A549 (cell line): Measurements from ENCODE around the gene PGGHG.
"Not testable (repeated sequence)": the region's sequence is repeated elsewhere in the genome, so short reads cannot be mapped to it uniquely, and the experiment has no call there.

Source experiments
- BHLHE40 ChIP-seq: IDR thresholded peaks from 2 replicates; pipeline ENCODE4 v1.6.1; 2012; ENCODE audit warnings: low read depth, low read length, inconsistent platforms
- CEBPB ChIP-seq, 2 experiments: fragments of >200 bp in 1 of 2; sonication (Bioruptor Twin) in 1 of 2; formaldehyde crosslinking in 1 of 2; IDR thresholded peaks; 2 replicates each; pipeline ENCODE4 v1.6.1; 2012 to 2016
- JUN ChIP-seq, 2 experiments: fragments of >200 bp; sonication (Bioruptor Twin); formaldehyde crosslinking; IDR thresholded peaks; 2 replicates in 1 of 2; 3 replicates in 1 of 2; pipeline ENCODE4 v1.6.1; 2016 to 2017
- NFE2L2 ChIP-seq: fragments of 150-350 bp; conservative IDR thresholded peaks from 2 replicates; pipeline ENCODE4 v1.6.1; 2014; ENCODE audit warnings: low read length
- POLR2A ChIP-seq: IDR thresholded peaks from 2 replicates; pipeline ENCODE4 v1.6.1; 2012; ENCODE audit warnings: mild to moderate bottlenecking, low read length
- RAD21 ChIP-seq, 2 experiments: fragments of >200 bp in 1 of 2; sonication (Bioruptor Twin) in 1 of 2; formaldehyde crosslinking in 1 of 2; IDR thresholded peaks in 1 of 2; conservative IDR thresholded peaks in 1 of 2; 2 replicates in 1 of 2; 3 replicates in 1 of 2; pipeline ENCODE4 v1.6.1; 2012 to 2018; ENCODE audit warnings: inconsistent platforms in 1 of 2
- RFX5 ChIP-seq: fragments of 450-650 bp; IDR thresholded peaks from 2 replicates; pipeline ENCODE4 v1.7.1; 2014; ENCODE audit warnings: antibody characterized with exemption, mild to moderate bottlenecking, moderate library complexity
- TF ChIP-seq, protein P1 (sequence below): fragments of >200 bp; sonication (Bioruptor Twin); formaldehyde crosslinking; IDR thresholded peaks from 3 replicates; pipeline ENCODE4 v1.5.1; 2016
- TF ChIP-seq, protein P2 (sequence below): IDR thresholded peaks from 2 replicates; pipeline ENCODE4 v1.6.1; 2012
- TF ChIP-seq, protein P3 (sequence below): fragments of 150-350 bp; IDR thresholded peaks from 2 replicates; pipeline ENCODE4 v1.6.1; 2014; ENCODE audit warnings: low read depth, mild to moderate bottlenecking, low read length
- TF ChIP-seq, protein P4 (sequence below): fragments of 200-600 bp; sonication (generic); IDR thresholded peaks from 2 replicates; pipeline ENCODE4 v1.6.1; 2016; ENCODE audit warnings: antibody characterized with exemption, mild to moderate bottlenecking, moderate library complexity
- TF ChIP-seq, protein P5 (sequence below): fragments of 450-650 bp; IDR thresholded peaks from 2 replicates; pipeline ENCODE4 v1.6.1; 2014; ENCODE audit warnings: antibody characterized with exemption
- TF ChIP-seq, protein P6 (sequence below): IDR thresholded peaks from 2 replicates; pipeline ENCODE4 v1.6.1; 2012

DNA sequence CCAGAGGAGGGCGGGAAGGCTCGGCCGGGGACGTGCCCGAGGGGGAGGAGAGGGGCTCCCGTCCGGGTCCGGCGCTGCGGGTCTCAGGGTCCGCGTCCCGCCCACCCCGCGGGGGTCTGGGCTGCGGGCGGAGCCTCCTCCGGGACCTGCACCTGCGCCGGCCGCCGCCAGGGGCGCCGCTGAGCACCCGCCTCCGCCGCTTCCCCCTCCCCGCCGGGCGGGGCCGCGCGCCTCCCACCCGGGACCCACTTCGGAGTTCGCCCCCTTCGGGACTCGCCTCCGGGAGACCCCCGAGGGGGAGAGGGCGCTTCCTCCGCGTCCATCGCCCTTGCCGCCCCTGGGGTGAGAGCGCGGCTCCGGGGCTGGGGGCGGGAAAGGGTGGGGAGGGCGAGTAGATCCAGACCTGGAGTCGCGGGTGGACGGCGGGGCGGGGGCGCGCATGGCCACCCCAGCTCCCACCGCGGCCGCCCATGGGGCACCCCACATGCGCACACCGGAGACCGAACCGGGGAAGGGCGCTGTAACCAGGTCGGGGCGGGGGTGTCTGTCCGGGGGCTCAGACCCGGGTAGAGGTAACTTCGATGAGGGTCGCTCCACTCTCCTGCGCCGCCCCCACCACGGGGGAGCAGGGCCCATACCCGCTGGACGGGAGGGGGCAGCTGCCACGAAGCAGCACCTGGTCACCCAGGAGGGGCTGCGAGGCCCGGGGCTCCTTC, 29.6 kb downstream of the PGGHG start:
- TF ChIP-seq RAD21 (conservative IDR thresholded peaks at IDR 0.05 in 1 of 2, IDR thresholded peaks at IDR 0.05 in 1 of 2); CEBPB (IDR thresholded peaks at IDR 0.05); NFE2L2; BHLHE40; POLR2A; RFX5; JUN (IDR thresholded peaks at IDR 0.05): not testable (repeated sequence)
- TF ChIP-seq, protein P1, sequence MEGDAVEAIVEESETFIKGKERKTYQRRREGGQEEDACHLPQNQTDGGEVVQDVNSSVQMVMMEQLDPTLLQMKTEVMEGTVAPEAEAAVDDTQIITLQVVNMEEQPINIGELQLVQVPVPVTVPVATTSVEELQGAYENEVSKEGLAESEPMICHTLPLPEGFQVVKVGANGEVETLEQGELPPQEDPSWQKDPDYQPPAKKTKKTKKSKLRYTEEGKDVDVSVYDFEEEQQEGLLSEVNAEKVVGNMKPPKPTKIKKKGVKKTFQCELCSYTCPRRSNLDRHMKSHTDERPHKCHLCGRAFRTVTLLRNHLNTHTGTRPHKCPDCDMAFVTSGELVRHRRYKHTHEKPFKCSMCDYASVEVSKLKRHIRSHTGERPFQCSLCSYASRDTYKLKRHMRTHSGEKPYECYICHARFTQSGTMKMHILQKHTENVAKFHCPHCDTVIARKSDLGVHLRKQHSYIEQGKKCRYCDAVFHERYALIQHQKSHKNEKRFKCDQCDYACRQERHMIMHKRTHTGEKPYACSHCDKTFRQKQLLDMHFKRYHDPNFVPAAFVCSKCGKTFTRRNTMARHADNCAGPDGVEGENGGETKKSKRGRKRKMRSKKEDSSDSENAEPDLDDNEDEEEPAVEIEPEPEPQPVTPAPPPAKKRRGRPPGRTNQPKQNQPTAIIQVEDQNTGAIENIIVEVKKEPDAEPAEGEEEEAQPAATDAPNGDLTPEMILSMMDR, result not testable (repeated sequence)
- TF ChIP-seq, protein P2, sequence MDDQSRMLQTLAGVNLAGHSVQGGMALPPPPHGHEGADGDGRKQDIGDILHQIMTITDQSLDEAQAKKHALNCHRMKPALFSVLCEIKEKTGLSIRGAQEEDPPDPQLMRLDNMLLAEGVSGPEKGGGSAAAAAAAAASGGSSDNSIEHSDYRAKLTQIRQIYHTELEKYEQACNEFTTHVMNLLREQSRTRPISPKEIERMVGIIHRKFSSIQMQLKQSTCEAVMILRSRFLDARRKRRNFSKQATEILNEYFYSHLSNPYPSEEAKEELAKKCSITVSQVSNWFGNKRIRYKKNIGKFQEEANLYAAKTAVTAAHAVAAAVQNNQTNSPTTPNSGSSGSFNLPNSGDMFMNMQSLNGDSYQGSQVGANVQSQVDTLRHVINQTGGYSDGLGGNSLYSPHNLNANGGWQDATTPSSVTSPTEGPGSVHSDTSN, result not testable (repeated sequence)
- TF ChIP-seq, protein P3, sequence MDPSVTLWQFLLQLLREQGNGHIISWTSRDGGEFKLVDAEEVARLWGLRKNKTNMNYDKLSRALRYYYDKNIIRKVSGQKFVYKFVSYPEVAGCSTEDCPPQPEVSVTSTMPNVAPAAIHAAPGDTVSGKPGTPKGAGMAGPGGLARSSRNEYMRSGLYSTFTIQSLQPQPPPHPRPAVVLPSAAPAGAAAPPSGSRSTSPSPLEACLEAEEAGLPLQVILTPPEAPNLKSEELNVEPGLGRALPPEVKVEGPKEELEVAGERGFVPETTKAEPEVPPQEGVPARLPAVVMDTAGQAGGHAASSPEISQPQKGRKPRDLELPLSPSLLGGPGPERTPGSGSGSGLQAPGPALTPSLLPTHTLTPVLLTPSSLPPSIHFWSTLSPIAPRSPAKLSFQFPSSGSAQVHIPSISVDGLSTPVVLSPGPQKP, result not testable (repeated sequence)
- TF ChIP-seq, protein P4, sequence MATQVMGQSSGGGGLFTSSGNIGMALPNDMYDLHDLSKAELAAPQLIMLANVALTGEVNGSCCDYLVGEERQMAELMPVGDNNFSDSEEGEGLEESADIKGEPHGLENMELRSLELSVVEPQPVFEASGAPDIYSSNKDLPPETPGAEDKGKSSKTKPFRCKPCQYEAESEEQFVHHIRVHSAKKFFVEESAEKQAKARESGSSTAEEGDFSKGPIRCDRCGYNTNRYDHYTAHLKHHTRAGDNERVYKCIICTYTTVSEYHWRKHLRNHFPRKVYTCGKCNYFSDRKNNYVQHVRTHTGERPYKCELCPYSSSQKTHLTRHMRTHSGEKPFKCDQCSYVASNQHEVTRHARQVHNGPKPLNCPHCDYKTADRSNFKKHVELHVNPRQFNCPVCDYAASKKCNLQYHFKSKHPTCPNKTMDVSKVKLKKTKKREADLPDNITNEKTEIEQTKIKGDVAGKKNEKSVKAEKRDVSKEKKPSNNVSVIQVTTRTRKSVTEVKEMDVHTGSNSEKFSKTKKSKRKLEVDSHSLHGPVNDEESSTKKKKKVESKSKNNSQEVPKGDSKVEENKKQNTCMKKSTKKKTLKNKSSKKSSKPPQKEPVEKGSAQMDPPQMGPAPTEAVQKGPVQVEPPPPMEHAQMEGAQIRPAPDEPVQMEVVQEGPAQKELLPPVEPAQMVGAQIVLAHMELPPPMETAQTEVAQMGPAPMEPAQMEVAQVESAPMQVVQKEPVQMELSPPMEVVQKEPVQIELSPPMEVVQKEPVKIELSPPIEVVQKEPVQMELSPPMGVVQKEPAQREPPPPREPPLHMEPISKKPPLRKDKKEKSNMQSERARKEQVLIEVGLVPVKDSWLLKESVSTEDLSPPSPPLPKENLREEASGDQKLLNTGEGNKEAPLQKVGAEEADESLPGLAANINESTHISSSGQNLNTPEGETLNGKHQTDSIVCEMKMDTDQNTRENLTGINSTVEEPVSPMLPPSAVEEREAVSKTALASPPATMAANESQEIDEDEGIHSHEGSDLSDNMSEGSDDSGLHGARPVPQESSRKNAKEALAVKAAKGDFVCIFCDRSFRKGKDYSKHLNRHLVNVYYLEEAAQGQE, result not testable (repeated sequence)
- TF ChIP-seq, protein P5, sequence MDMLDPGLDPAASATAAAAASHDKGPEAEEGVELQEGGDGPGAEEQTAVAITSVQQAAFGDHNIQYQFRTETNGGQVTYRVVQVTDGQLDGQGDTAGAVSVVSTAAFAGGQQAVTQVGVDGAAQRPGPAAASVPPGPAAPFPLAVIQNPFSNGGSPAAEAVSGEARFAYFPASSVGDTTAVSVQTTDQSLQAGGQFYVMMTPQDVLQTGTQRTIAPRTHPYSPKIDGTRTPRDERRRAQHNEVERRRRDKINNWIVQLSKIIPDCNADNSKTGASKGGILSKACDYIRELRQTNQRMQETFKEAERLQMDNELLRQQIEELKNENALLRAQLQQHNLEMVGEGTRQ, result not testable (repeated sequence)
- TF ChIP-seq, protein P6, sequence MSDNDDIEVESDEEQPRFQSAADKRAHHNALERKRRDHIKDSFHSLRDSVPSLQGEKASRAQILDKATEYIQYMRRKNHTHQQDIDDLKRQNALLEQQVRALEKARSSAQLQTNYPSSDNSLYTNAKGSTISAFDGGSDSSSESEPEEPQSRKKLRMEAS, result not testable (repeated sequence)
